ENCODE results near the gene PCBD1.

PCBD1 gene

DNA sequence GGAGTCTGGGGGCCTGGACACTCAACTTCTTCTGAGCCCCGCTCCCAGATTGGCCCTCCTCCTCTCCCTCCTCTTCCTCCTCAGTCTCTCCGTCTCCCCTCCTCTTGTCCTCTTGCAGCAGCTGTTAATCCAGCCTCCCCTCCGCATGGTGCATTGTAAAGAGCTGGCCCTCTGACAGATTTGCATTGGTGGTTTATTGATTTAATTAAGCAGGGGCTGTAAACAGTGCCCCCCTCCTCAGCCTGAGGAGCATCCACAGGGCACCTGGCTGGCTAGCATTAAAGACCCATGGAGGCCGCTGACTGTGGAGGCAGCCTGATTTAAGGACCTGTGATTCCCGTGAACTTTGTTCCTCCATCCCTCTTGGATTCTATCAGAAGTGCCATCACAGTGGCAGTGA lies 28.9 kb upstream of the PCBD1 start:
- no peak for DNase-seq

GRCh38 chr10:70916241-70916640 lies 27.9 kb upstream of the PCBD1 start:
- no peak for DNase-seq

DNA sequence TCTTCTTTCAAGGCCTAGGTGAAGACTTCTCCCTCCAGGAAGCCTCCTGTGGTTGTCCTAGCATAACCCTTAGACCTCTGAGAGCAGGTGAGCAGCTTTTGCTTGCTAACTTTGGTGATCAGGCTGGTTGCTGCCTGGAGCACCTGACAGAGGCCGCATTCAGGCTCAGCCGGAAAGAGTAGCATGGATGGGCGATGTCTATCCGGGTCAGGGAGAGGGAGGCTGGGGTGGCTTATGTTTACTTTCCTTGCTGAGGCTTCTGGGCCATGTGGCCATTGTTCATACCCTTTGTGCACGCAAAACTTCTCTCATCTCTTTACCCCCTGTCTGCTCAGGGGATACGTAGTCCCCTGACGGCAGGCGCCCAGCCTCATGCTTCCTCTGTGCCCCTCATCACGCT lies 27.4 kb upstream of the PCBD1 start:
- no peak for DNase-seq

GRCh38 chr10:70915206-70915605 lies 26.8 kb upstream of the PCBD1 start:
- no peak for DNase-seq

DNA sequence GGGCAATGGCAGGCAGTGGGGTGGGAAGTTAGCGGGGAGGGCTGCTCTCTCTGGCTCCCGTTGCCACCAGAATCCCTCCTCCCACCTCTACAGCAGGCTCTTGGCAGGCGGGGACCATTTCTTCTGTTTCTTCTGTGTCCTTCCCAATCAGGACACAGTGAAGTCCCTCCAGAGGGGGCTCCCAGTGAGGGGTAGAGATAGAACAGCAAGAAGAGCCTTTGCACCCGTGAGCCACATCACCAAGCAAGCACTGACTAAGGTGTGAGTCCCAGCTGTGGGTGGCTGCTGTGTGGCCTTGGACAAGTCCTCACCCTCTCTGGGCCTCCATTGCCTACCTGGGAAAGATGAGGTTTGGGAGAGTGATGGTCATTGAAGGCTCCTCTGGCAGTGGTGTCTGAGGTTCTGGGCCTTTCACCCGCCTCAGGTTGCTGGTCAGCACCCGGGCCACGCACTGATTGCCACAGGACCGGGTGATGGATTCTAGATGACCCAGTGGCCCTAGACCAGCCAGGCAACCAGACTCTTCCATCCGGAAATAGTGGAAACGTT lies 26.0 kb upstream of the PCBD1 start:
- DNase-seq = no peak

- DNase-seq = no peak
Measured at GRCh38 chr10:70913893-70914240, 25.5 kb upstream of the PCBD1 start.

GRCh38 chr10:70913191-70913892 lies 25.0 kb upstream of the PCBD1 start:
- no peak for DNase-seq

- DNase-seq = no peak
Measured at GRCh38 chr10:70912556-70912955, 24.2 kb upstream of the PCBD1 start.

GRCh38 chr10:70911386-70911785 lies 23.0 kb upstream of the PCBD1 start:
- DNase-seq = no peak

DNA sequence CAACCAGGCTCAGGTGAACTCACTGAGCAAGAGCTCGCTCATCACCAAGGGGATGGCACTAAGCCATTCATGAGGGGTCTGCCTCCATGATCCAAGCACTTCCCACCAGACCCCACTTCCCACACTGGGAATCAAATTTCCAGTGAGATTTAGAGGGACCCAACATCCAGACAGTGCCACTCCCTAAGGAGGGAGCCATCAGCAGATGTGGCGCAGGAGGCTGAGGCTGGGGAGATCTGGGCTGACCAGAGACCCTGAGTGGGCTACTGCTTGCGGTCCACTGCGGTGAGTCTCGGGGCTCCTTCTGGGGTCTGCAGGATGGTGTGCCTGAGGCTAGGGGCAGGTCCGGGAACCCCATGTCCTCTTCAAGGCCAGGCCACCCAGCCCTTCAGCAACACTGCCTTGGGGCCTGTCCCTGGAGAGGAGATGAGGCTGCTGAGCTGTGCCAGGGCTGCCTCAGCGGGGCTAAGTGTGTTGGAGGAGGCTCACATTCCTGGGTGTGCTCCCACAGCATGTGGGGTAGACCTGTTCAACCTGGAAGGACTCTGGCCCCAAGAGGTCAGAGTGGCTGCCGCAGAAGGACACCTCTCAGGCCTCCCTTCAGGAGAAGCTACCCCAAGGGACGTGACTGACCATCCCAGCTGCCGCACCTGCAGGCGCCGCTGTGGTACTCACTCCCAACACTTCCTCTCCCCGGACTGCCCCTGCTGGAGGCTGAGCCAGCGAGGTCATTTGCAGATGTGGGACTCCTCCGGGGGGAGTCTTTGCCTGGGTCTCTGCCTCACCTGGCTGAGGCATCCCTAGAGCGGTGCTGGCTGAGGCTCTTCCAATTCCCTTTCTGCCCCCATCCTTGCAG lies 22.3 kb upstream of the PCBD1 start:
- no peak for DNase-seq

GRCh38 chr10:70909326-70909935 lies 21.1 kb upstream of the PCBD1 start:
- no peak for DNase-seq

DNA sequence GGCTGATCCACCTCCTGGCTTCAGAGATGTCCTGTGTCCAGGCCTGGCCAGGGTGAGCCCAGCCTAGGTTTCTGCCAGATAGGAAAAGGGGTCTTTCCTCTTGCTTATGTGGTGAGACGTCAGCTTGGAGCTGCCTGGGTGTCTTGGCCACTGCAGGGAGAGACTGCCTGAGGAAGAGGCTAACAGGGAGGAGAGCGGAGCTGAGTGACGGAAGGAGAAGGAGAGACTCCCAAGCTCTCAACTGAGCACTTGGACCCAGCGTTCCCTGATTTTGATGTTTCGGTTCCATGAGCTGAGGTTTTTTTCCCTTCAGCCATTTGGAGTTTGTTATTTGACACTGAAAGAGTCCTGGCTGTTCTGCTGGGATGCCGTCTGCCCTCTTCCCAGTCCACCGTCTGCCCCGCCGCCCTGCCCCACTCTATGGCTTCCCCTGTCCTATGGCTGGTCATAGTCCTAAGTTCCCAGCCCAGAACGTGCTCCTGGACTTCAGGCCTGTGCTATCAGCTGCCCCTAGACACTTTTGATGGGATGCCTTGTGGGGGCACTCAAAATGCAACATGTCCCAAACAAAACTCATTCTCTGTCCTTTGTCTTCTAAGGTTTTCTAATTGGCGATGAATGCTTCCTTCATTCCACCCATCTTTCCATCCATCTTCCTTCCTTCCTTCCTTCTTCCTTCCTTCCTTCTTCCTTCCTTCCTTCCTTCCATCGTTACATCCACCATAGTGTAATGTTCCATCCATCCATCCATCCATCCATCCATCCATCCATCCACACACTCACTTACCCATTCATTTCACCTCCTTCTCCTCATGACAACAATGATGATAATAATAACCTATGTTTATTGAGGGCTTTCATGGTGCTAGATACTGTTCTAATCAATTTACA lies 20.3 kb upstream of the PCBD1 start:
- no peak for DNase-seq

- no peak for DNase-seq
Measured at GRCh38 chr10:70907637-70908405, 19.5 kb upstream of the PCBD1 start.

DNA sequence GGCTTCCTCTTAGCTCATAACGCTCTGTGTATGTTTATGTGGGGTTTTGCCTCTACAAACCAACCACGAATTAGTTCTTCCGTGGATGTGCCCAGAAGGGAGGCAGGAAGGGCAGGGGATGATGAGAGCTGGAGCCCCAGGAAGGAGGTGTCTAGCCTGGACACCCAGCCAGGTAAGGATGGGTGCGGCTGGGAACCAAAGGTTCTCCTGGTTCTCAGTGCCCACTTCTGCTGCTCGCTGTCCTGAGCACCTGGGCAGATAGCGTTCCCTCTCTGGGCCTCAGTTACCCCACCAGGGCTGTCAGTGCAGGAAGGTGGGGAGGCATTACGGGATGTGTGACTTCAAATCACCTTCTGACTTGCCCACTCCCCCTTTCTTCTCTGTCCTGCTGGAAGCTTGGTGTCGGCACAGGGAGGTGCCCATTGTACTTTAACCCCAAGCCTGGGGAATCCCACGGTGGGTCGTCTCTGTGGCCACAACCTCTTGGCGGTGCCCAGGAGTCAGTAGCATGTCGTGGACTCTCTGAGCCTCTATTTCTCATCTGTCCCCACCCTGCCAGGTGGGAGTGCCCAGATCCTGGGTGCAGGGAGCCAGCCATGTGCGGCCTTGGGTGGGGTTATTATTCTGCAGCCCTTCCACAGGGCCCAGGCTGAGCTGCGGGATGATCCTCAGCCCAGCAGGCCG lies 18.7 kb upstream of the PCBD1 start:
- DNase-seq = no peak

- no peak for DNase-seq
Measured at GRCh38 chr10:70906031-70906783, 17.8 kb upstream of the PCBD1 start.

DNA sequence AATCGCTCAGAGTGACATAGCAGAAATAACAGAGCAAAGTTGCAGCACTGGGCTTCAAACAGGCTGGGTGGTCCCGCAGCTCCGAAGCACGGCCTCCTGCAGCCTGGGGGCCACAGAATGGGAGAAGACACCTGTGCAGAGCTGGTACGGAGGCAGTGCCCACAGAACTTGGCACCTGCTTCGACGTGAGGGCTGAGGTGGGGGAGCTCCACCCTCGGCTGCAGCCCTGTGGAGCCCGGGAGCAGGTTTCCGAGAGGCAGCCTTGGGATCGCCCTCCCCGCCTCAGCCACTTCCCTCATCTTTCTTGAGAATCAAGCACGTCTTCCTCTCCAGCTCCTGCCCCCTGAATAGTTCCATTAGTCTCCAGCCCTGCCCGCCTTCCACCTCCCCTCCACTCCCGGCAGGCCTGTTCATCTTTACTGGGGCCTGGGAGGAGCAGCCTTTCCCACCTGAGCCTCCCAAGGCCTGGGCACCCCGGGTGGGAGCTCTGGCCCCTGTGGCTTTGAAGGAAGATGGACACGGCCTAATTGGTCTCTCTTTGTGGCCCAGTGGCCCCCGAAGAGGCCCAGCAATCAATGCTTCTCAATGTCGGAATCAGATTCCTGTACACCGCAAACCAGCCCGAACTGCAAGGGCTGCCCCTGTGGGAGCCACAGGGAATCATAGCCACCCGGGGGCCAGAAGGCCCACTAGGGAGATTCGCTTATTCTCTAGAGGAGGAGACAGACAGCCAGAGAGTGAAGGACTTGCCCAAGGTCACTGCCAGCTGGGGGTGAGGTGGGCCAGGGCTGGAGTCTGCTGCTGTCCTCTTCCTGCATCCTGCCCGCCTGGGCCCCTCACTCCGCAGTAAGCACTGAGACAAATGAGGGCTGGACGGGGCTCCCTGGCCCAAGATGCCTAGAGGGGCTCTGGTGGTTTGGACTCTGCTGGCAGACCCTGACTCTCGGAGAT lies 17.0 kb upstream of the PCBD1 start:
- DNase-seq = no peak

DNA sequence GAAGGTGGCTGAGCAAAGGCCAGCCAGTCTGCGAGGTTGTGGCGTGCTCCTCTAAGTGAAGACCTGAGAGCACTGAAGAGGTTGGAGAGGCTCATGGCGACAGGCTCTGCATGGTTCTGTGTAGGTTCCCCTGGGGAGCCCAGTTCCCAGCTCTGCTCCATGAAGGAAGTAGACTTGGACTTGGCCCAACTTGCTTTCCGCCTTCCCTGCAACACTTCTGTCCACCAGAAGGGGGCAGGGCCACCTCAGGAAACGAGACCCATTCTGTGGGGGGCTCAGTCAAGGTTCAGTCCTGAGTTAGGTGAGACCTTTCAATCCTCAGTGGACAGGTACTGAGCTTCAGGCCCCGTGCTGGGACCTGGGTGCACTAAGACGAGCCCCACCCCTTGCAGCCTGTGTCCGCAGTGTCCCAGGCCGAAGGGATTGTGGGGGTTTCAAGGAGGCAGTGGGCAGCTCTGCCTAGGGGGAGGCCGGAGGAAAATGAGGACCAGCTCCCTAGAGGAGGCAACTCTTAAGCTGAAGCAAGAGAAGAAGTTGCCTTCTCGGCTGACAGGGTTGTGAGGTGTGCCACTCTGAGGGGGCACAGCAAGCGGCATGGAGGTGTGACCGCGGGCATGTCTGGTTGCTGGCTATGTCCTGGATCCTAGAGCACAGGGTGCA lies 15.0 kb upstream of the PCBD1 start:
- DNase-seq = peak; percentile 29

DNA sequence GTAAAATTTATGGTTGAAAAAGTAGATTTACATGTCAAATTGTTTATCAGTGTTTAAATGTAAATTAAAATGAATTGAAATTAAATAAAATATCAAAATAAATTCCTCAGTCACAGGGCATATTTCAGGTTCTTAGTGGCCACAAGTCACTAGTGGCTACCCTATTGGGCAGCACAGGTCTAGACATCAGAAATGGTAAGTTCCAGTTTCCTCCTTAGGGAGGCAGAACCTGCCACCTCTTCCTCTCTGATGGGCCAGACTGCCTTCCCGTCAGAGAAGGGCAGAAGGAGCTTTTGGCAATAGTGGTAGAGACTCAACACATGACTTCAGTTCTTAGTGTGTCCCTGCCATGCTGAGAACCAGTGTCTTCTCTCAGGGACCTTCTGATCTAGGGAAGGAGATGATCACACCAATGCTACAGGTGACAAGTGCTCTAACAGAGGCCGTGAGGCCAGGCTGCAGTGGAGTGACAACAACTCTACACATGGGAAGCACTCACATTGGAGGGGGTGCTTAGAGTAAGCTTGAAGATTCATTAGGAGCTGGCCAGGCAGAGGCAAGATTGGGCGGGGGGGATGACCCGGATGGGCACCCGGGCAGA lies 14.4 kb upstream of the PCBD1 start:
- no peak for DNase-seq
